Measurements from ENCODE around the gene OVOL3. TPM values are rescaled to one million over a fixed set of nuclear protein-coding genes. Genes with fewer than 3 reads are reported as not detected.

OVOL3 gene
- total RNA-seq, 1 donor from 2014 or later: not detected

DNA sequence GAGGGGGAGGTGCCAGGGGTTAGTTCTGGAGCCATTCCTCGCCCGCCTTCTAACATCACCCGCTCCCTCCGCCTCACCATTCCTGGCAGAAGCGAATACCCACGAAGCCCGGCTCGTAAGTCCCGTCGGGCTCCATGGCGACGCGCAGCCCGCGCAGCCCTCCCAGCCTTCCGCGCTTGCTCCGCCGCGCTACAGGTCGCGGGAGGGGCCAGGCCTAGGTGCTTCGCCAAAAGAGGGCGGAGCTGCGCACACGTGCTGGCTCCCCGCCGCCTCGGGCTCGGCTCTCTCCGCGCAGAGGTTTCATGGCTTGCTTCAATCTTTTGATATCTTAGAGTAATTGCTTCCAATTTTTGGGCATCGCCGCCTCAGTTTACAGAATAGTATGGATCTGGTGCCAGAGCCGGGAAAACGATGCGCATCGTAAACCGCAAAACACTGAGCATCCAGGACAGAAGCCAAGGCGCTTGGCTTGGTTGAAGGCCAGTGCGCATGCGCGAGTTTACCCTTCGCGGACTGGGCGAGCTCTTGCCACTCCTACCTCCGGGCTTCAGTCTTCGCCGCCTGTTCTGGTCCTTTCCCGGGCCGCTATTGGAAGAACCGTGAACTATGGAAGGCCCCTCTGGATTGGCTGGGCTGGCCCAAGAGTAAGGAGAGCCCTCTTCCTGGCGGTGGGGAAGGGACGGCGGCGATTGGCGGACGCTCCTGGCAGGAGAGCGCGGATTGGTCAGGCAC lies 3.9 kb downstream of the OVOL3 start, which contains the start of gene POLR2I:
Gene POLR2I (minus strand): TSS at position 155 of the 732 bp plus-strand sequence. CDS start 19 bp downstream, at position 136.
- FAIRE-seq (no peak), DNase-seq (ENCODE audit: low read depth) (peak; percentile 98)
- Histone ChIP-seq H3K4me3 (ENCODE audit: low read depth, low read length) (peak within 1 kb of the TSS; percentile 98), H3K27me3 (ENCODE audit: control insufficient read depth, insufficient read depth, low read length) (no peaks in the 10 kb centered on the region), H3K36me3 (ENCODE audit: control insufficient read depth, insufficient read depth, low read length) (peaks cover 19% of the 10 kb centered on the region)
- TF ChIP-seq, protein P1, sequence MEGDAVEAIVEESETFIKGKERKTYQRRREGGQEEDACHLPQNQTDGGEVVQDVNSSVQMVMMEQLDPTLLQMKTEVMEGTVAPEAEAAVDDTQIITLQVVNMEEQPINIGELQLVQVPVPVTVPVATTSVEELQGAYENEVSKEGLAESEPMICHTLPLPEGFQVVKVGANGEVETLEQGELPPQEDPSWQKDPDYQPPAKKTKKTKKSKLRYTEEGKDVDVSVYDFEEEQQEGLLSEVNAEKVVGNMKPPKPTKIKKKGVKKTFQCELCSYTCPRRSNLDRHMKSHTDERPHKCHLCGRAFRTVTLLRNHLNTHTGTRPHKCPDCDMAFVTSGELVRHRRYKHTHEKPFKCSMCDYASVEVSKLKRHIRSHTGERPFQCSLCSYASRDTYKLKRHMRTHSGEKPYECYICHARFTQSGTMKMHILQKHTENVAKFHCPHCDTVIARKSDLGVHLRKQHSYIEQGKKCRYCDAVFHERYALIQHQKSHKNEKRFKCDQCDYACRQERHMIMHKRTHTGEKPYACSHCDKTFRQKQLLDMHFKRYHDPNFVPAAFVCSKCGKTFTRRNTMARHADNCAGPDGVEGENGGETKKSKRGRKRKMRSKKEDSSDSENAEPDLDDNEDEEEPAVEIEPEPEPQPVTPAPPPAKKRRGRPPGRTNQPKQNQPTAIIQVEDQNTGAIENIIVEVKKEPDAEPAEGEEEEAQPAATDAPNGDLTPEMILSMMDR (IDR thresholded peaks at IDR 0.05; ENCODE audit: insufficient read depth, low read length, severe bottlenecking): no peak

DNA sequence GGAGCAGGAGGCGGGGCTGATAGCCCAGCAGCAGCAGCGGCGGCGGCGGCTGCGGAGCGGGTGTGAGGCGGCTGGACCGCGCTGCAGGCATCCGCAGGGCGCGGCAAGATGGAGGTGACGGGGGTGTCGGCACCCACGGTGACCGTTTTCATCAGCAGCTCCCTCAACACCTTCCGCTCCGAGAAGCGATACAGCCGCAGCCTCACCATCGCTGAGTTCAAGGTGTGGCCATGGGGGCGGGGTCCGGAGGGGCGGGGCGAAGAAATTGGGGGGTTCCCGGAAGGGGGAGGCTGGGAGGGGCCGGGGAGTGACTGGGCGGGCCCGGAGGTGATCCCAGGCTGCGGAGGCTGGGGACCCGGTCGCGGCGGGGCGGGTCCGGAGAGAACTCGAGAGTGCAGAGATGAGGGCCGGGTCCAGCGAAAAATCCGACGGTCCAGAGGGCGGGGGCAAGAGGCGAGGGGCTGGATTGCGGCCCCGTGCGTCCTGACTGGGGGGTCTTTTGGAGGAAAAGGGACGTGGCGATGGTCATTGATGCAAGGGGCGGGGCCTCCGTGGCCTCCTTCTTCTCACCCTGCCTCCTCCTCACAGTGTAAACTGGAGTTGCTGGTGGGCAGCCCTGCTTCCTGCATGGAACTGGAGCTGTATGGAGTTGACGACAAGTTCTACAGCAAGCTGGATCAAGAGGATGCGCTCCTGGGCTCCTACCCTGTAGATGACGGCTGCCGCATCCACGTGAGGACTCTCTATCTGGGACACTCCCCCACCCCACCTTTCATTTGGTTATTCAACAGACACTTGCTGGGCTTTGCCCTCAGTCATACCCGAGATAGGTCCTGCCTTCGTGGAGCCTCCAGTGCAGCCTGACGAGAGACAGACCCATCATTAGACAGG lies 4.8 kb downstream of the OVOL3 start, which contains the start of gene TBCB:
Gene TBCB (plus strand): TSS at position 16 of the 891 bp plus-strand sequence. CDS start 93 bp downstream, at position 109.
- Histone ChIP-seq H3K4me3 (ENCODE audit: low read depth, low read length) (peak within 1 kb of the TSS; percentile 98), H3K27me3 (ENCODE audit: control insufficient read depth, insufficient read depth, low read length) (no peaks in the 10 kb centered on the region), H3K36me3 (ENCODE audit: control insufficient read depth, insufficient read depth, low read length) (peaks cover 20% of the 10 kb centered on the region)
- no peak for DNase-seq (ENCODE audit: low read depth)
- FAIRE-seq: no peak
- TF ChIP-seq, protein P1 (IDR thresholded peaks at IDR 0.05; ENCODE audit: insufficient read depth, low read length, severe bottlenecking): no peak

DNA sequence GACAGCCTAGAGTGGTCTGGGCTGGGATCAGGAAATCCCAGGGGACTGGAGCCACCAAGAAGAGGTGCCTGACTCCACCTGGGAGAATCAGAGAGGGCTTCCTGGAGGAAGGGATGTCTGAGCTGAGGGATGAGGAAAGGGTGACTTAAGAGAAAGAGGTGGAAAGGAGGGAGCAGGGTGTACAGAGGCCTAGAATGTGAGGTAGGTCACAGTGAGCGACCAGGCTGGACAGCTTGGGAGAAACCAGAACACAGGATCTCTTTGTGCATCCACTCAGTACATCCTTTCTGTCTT lies 5.3 kb downstream of the OVOL3 start:
- TF ChIP-seq, protein P1 (IDR thresholded peaks at IDR 0.05; ENCODE audit: insufficient read depth, low read length, severe bottlenecking): no peak
- Histone ChIP-seq H3K36me3 (ENCODE audit: control insufficient read depth, insufficient read depth, low read length) (peaks cover 20% of the 10 kb centered on the region), H3K4me3 (ENCODE audit: low read depth, low read length) (peak overlapping the region; percentile 98), H3K27me3 (ENCODE audit: control insufficient read depth, insufficient read depth, low read length) (no peaks in the 10 kb centered on the region)
- DNase-seq (ENCODE audit: low read depth) (no peak), FAIRE-seq (no peak)

DNA sequence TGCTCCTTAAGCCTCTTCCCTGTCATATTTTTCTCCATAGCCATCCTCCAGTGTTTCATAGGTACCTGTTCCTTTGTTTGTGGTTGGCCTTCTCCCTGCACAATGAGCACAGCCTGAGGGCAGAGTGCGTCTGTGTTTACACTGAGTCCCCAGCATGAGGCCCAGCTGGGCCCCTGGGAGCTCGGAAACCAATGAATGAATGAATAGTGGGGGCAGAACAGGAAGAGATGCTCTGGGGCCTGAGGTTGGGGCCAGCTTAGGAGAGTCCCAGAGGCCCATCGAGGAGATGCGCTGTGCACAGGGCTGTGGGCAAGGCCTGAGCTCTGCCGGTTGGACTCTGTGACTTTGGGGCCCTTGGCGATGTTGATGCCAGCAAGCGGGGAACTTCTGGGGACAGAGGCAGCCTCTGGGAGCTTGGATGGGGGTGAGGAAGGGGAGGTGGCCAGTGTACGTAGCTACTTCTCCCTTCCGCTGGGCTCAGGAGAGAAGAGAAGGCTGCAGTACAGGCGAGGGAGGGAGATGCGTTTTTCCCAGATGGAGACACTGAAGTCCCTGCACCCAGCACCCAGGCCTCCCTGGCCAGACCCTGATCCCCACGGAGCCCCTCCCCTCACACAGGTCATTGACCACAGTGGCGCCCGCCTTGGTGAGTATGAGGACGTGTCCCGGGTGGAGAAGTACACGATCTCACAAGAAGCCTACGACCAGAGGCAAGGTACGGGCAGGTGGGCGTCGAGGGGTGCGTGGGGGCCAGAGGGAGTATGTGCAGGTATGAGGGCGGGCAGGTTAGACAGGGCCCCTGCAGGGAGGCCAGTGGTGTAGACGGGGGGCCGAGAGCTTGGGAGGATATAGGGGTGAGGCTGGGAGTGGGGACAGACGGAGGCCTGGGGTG lies 9.4 kb downstream of the OVOL3 start:
- Histone ChIP-seq H3K27me3 (ENCODE audit: control insufficient read depth, insufficient read depth, low read length) (no peaks in the 10 kb centered on the region), H3K4me3 (ENCODE audit: low read depth, low read length) (no peak overlapping the region), H3K36me3 (ENCODE audit: control insufficient read depth, insufficient read depth, low read length) (peaks cover 19% of the 10 kb centered on the region)
- TF ChIP-seq, protein P1 (IDR thresholded peaks at IDR 0.05; ENCODE audit: insufficient read depth, low read length, severe bottlenecking): no peak
- FAIRE-seq (no peak), DNase-seq (ENCODE audit: low read depth) (no peak)

DNA sequence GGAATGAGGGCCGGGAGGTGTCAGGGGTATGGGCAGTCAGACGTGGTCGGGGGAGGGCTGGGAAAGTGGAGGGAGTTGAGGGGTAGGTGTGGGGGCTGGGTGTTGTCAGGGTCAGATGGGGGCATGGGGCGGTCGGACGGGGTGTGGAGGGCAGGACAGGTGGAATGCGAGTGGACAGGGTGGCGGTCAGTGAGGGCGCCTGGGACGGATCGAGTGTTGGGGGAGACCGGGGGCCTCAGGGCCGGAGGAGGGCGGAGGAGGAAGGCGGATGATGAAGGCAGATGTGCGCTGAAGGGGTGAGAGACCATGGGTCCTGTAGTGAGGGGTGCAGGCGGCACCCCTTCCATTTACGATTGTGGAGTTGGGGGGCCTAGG lies 10.0 kb downstream of the OVOL3 start:
- Histone ChIP-seq H3K4me3 (ENCODE audit: low read depth, low read length) (no peak overlapping the region), H3K27me3 (ENCODE audit: control insufficient read depth, insufficient read depth, low read length) (no peaks in the 10 kb centered on the region), H3K36me3 (ENCODE audit: control insufficient read depth, insufficient read depth, low read length) (peaks cover 22% of the 10 kb centered on the region)
- TF ChIP-seq, protein P1 (IDR thresholded peaks at IDR 0.05; ENCODE audit: insufficient read depth, low read length, severe bottlenecking): no peak
- FAIRE-seq (no peak), DNase-seq (ENCODE audit: low read depth) (no peak)
